ENCODE results near the gene CEP57L1. TPM values are rescaled to one million over a fixed set of nuclear protein-coding genes. Genes with fewer than 3 reads are reported as not detected.

CEP57L1 gene
- total RNA-seq, 1 donor from 2014 or later, result 14.0 TPM

GRCh38 chr6:109165392-109165974, 70.2 kb downstream of the CEP57L1 start:
- Mint-ChIP-seq H3K27ac (ENCODE audit: unreplicated experiment) (peak overlapping the region; percentile 25), H3K4me3 (ENCODE audit: unreplicated experiment) (no peak overlapping the region), H3K27me3 (ENCODE audit: low read depth) (no peaks in the 10 kb centered on the region), H3K9me3 (ENCODE audit: low read depth) (no peaks in the 10 kb centered on the region), H3K36me3 (ENCODE audit: low read depth) (peaks cover 3% of the 10 kb centered on the region), H3K4me1 (ENCODE audit: low read depth) (peaks cover 31% of the 10 kb centered on the region)
- TF ChIP-seq CTCF (IDR thresholded peaks at IDR 0.05), result no peak
- DNase-seq (ENCODE audit: low spot score), result no peak

GRCh38 chr6:109166673-109167072, 71.4 kb downstream of the CEP57L1 start:
- no peaks in the 10 kb centered on the region for H3K9me3 Mint-ChIP-seq (ENCODE audit: low read depth)
- no peak overlapping the region for H3K4me3 Mint-ChIP-seq (ENCODE audit: unreplicated experiment)
- DNase-seq (ENCODE audit: low spot score), result no peak
- no peak overlapping the region for H3K27ac Mint-ChIP-seq (ENCODE audit: unreplicated experiment)
- H3K36me3 Mint-ChIP-seq (ENCODE audit: low read depth), result peaks cover 1% of the 10 kb centered on the region
- H3K4me1 Mint-ChIP-seq (ENCODE audit: low read depth), result peaks cover 22% of the 10 kb centered on the region
- TF ChIP-seq CTCF (IDR thresholded peaks at IDR 0.05), result no peak
- no peaks in the 10 kb centered on the region for H3K27me3 Mint-ChIP-seq (ENCODE audit: low read depth)

GRCh38 chr6:109167562-109167961, 72.3 kb downstream of the CEP57L1 start:
- no peaks in the 10 kb centered on the region for H3K9me3 Mint-ChIP-seq (ENCODE audit: low read depth)
- TF ChIP-seq CTCF (IDR thresholded peaks at IDR 0.05), result no peak
- no peaks in the 10 kb centered on the region for H3K27me3 Mint-ChIP-seq (ENCODE audit: low read depth)
- H3K36me3 Mint-ChIP-seq (ENCODE audit: low read depth), result peaks cover 1% of the 10 kb centered on the region
- H3K4me3 Mint-ChIP-seq (ENCODE audit: unreplicated experiment), result no peak overlapping the region
- peaks cover 22% of the 10 kb centered on the region for H3K4me1 Mint-ChIP-seq (ENCODE audit: low read depth)
- no peak overlapping the region for H3K27ac Mint-ChIP-seq (ENCODE audit: unreplicated experiment)
- no peak for DNase-seq (ENCODE audit: low spot score)

- H3K27me3 Mint-ChIP-seq (ENCODE audit: low read depth), result no peaks in the 10 kb centered on the region
- H3K27ac Mint-ChIP-seq (ENCODE audit: unreplicated experiment), result no peak overlapping the region
- DNase-seq (ENCODE audit: low spot score), result no peak
- peaks cover 11% of the 10 kb centered on the region for H3K4me1 Mint-ChIP-seq (ENCODE audit: low read depth)
- no peak overlapping the region for H3K4me3 Mint-ChIP-seq (ENCODE audit: unreplicated experiment)
- no peaks in the 10 kb centered on the region for H3K36me3 Mint-ChIP-seq (ENCODE audit: low read depth)
- TF ChIP-seq CTCF (IDR thresholded peaks at IDR 0.05), result no peak
- H3K9me3 Mint-ChIP-seq (ENCODE audit: low read depth), result peaks cover 4% of the 10 kb centered on the region
These were observed 75.0 kb downstream of the CEP57L1 start for GRCh38 chr6:109170333-109170732.

- Mint-ChIP-seq H3K4me1 (ENCODE audit: low read depth) (peaks cover 4% of the 10 kb centered on the region), H3K27me3 (ENCODE audit: low read depth) (no peaks in the 10 kb centered on the region), H3K27ac (ENCODE audit: unreplicated experiment) (no peak overlapping the region), H3K36me3 (ENCODE audit: low read depth) (peaks cover 5% of the 10 kb centered on the region), H3K9me3 (ENCODE audit: low read depth) (peaks cover 14% of the 10 kb centered on the region), H3K4me3 (ENCODE audit: unreplicated experiment) (no peak overlapping the region)
- DNase-seq (ENCODE audit: low spot score), result no peak
- no peak for TF ChIP-seq CTCF (IDR thresholded peaks at IDR 0.05)
These were observed 76.9 kb downstream of the CEP57L1 start for GRCh38 chr6:109172101-109172746.

Data from chondrocyte (in vitro differentiated cells).